Germinal center (tissue), 1 donor: ENCODE data around the gene KLKB1.
A peak's percentile ranks its signal among the peaks of the same experiment; 100 is the strongest.
"Not testable (repeated sequence)": the region's sequence is repeated elsewhere in the genome, so short reads cannot be mapped to it uniquely, and the experiment has no call there.

Experiments used
- DNase-seq: peaks from one replicate; pipeline ENCODE4 v3.0.0; 2012; ENCODE audit warnings: mixed read lengths, low spot score

KLKB1 gene

GRCh38 chr4:186265683-186266652, 38.7 kb downstream of the KLKB1 start, which contains the start of gene F11:
Gene F11, plus strand, starts transcription at chr4:186266189. Its CDS starts 948 bp downstream, at chr4:186267137.
- no peak for DNase-seq

DNA sequence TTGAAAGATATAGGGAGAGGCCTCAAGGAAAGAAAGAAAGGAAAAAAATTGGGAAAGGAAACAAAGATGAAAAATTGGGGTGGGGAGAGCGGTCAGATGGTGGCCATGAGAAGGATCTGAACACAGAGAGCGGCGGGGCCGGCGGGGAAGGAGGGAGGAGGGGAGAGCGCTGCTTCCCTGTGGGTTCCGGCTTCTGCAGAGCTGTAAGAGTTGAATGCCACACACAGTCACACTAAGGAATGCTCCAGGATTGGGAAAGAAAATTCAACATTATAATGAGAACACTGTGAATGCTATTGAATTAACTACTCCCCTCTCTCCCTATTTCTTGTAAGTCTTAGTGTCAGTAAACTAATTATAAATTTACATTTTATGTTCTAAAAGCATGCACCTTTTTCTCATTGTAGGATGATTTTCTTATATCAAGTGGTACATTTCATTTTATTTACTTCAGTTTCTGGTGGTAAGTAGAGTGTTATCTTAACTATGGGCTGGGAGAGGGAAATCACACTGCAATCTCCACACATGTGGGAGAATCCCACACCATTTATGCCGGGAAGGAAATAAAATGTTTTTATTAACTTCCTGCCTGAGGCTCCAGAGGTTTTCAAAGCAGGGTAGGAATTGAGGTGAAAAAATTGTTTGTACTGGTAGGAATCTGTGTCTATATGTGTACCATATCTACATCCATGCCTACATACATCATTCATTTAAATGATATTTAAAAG, 39.6 kb downstream of the KLKB1 start:
- DNase-seq = no peak

DNA sequence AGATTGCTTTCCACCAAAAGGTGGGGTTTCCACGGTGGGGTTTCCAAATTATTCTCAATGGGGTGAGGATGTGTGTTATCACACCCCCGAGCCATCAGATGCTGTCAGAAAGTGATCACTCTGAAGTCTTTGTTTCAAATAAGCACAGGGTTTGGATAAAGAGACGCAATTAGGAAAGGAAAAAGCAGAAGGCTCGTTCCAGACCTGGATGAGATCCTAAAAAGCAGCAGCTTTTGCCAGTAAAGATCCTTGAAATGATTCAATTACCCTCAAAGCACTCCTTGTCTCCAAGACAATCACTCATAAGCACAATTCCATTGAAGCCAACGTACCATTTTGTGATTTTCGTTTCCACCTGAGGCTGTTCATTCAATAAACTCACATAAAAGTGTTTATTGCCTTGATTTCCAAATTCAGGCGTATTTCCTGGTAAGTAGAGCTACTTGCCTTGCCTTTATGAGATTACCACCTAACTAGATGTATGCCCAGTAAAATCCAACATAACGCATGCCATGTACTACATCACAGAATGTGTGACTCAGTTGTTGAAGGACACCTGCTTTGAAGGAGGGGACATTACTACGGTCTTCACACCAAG, 43.9 kb downstream of the KLKB1 start:
- no peak for DNase-seq

GRCh38 chr4:186272699-186273391, 45.5 kb downstream of the KLKB1 start:
- no peak for DNase-seq

DNA sequence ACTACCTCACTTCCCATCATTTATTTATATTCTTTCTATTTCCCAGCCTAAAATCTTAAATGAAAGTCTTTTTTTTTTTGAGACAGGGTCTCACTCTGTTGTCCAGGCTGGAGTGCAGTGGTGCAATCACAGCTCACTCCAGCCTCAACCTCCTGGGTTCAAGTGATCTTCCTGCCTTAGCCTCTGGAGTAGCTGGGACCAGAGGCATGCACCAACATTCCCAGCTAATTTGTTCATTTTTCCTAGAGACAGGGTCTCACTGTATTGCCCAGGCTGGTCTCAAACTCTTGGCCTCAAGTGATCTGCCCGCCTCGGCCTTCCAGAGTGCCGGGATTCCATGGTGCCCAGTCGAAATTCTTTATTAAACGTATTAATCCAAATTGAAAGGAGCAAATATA, 46.1 kb downstream of the KLKB1 start:
- not testable (repeated sequence) for DNase-seq

- DNase-seq = no peak
Measured at GRCh38 chr4:186283311-186283710, 56.0 kb downstream of the KLKB1 start.

DNA sequence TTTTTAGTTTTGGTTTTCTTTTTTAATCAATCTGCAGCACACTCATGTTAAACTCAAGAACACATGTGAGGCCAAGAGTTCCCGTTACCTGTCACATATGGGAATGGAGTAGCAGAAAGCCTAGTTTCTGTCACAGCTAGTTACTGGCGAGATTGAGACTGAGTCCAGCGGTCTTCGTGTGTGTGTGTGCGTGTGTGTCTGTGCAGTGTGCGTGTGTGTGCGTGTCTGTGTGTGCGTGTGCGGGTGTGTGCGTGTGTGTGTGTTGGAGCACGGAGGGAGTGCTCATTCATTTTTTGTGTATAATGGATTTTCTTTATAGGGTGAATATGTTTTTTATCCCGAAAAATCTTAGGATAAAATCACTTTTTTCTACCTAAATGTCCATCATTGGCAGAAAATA, 57.8 kb downstream of the KLKB1 start:
- no peak for DNase-seq

DNA sequence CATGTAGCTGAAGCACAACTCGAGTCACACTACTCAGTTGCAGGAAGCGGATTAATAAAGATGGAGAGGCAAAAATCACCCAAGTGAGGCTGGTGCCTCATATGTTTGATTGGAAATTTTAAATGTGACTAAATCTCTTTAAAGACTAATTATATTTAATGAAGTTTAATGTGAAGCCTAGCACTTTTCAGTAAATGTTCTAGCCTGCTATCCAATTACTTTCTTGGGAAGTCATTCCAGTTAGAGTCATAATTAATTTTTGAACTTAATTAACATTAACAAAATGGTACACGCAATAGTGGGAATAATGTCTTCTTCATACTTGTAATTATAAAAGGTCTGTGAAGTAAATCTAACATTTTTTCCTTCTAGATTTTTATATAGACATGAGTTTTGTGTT, 59.3 kb downstream of the KLKB1 start:
- no peak for DNase-seq

DNA sequence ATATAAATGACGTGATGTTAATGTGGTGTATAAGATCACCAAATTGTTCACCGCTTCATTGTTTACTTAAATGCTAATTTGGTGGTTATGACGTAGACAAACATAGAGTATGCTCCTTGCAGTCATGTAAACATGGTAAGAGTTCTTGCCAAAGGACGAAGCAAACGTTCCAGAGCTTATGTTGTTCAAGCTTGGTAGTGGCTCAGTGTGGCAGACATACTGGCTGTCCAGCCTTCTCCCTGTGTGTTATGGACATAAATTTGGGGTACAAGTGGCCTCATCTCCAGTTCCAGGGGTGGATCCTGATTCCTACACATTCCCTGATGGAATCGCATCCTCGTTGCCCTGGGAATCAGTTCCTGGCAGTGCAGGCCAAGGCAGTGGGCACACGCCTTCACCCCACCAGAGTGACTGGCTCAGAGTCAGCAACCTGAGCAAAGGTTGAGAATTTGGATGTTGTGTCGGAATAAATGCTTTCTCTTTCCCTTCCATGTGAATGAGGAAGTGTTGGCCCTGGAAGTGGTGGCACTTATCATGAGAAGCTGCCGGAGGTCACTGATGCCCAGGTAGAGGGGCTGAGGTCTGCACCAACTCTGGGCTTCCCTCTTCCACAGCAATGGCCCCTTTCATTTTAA, 64.1 kb downstream of the KLKB1 start:
- no peak for DNase-seq

DNA sequence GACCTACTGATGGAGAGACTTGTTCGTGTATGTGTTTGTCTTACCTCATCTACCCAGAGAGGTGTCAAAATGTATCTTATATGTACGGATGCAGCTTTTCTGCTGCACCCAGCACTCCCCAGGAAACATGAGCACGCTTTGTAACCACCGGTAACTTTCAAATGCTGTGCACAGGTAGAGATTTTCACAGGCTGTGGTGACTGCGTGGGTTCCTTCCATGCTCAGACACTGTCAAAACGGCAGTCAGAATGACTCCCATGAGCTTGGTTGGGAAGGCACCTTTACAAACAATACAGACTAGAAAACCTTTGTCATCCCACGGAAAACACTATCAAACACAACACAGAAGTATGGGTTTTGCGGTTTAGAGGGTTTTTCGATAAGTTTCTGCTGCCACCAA, 66.9 kb downstream of the KLKB1 start:
- no peak for DNase-seq

DNA sequence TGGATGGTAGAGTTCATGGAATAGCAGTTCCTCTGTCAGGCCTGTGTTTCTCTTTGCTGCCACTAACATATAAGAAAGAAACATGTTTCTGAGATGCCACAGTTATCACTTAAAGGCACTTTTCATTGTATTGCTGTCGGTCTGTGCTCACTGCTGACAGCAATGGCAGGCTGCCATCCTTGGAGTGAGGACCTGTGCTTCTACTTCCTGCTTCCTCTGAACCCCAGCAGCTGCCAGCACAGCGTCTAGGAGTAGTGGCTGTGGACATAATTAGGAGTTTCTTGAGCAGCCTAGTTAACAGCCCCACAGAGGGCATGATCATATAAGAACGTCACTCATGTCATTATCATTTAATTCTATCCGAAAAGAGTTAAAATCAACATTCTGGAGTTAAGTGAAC, 69.2 kb downstream of the KLKB1 start:
- no peak for DNase-seq

DNA sequence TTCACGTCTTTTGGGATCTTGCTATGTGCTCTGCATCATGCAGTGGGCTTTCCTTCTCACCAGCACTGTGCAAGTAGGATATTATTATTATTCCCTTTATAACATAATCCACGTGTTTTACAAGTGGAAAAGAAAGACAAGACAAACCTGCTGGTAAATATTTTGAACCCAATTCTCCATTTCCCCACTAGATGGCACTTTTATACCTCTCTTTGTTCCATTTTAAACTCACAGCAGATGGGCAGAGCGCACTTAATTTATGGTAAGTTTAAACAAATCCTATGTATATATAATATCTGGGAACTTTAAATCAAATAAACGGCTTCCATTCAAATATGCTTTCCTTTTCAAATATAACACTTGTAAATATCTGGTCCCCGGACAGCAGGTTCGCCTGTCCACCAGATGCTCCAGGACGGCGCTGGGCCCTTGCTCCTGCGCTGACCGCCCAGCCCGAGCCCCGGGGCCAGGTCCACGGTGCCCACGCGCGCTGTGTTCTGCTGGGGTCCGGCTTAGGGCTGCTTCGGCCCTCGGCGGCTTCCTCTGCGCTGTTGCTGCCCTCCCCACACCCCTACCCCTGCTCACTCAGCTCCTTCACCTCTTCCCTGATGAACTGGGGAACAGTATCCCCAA, 69.8 kb downstream of the KLKB1 start:
- peak; percentile 23 for DNase-seq

- no peak for DNase-seq
Measured at GRCh38 chr4:186298031-186298647, 70.8 kb downstream of the KLKB1 start.

GRCh38 chr4:186299291-186299690, 72.0 kb downstream of the KLKB1 start:
- DNase-seq = no peak

DNA sequence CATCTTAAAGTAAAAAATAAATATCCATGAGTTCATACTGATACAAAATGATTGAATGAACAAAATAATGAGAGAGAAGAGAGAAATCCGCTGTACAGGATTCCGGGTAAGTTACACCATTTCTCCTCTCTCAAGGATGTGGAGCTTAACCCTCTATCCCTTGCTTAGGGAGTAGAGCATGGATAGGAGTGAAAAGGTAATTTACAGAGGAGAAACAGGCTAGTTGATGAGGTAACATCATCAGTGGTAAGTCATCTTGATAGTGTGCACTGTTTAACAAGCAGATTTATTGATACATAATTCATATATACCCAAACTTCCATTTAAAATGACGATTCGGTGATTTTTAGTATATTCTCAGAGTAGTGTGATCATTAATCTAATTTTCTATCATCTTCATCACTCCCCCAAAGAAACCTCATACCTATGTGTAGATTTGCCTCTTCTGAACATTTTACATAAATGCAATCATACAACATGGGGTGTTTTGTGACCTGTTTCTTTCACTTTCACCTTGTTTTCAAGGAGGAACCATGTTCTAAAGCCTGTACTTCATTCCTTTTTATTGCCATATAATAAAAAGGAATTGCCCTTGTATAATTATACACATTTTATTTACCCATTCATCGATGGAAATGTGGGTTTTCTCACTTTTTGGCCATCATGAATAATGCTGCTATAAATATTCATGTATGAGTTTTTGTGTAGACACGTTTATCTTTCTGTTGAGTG, 73.5 kb downstream of the KLKB1 start:
- DNase-seq = no peak

DNA sequence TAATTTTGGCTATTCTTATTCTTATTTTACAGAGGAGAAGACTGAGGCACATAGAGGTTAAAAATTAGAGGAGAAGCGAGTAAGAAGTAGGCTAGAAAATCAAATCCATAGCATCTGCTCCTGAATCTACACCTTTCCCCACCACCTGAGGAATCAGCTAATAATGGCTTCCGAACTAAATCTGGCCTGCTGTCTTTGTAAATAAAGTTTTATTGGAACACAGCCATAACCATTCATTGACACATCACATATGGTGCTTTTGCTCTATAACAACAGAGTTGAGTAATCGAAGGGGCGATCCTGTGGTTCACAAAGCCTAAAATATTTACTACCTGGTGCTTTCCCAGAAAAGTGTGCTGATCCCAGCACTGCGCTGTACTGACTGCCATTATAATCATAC, 76.9 kb downstream of the KLKB1 start:
- no peak for DNase-seq

GRCh38 chr4:186304866-186305505, 77.7 kb downstream of the KLKB1 start:
- no peak for DNase-seq

DNA sequence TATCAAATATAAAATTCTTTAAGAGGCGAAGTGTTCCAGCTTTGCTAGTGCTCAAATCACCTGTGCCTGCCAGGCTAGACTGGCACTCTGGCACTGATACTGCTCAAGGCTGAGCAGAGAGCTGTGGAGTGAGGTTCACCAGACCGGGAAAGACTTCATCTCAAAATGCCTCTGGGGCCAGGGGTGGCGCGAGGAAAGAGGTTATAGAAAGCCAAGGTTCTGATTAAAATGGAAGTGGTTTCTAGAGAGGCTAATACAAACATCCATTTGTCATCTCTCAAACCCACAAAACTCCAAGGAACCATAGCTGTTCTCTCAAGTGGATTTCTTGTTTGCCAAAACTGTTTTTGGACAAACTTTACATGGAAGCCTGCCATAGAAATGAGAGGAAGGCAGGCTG, 80.2 kb downstream of the KLKB1 start:
- DNase-seq = no peak

DNA sequence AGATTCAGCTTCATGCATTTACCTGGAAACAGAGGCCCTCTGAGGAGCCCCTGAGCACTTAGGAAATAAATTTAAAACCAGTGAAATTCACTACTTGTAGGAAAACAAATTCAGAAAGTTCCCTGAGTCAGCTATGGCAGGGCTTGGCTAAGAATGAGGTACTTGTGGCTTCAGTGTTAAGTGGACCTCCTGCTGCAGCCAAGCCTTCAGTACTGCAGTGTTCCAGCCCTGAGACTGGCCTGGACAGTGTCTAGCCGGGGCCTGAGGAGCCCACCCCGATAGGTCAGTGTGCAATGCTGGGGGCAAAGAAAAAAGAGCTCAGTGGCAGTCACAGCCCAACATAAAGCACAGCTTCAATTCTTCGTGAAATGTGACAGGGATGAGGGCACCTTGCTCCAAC, 80.6 kb downstream of the KLKB1 start:
- no peak for DNase-seq
